Measurements from ENCODE around the gene UBE2S. TPM values are rescaled to one million over a fixed set of nuclear protein-coding genes. Genes with fewer than 3 reads are reported as not detected.
A peak's percentile ranks its signal among the peaks of the same experiment; 100 is the strongest.

Gene UBE2S
- total and polyA plus RNA-seq, 2 donors (not counting 1 experiment from before 2014, with no cell fraction given): 20.6 to 72.7 TPM

DNA sequence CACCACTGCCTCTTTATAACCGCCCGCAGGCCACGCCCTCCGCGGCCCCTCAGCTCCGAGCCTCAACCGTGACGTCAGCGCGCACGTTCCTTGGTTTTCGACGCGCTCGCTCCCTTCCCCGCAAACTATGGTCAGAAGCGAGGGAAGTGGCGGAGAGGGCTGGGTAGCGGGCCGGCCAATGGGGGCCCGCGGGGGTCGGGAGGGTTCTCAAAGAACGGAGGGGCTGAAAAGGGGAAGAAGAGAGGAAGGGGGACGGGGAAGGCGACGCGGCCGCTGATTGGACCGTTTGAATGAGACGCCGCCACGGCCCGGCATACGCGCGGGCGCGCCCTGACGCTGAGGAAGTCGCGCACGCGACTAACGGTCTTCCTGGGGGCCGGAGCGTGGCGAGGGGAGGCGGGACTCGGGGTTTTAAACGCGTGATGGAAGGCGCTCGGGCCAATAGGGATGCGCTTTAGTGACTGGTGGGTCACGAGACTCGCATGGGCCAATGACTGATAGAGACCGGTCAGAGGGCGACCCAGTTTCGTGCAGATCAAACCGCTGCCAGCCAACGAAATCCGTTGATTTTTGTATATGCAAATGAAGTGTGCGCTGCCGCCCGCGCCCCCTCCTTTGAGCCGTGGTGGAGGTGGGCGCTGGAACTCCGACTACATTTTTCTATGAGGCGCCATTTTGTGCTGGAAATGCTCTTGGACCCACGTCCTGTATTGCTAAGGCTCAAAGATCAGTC lies 378 bp upstream of the UBE2S start:
- H3K4me1 Mint-ChIP-seq: peaks cover 32% of the 10 kb centered on the region
- CTCF ChIA-PET: interaction anchor here (0.6 to 1.9 kb wide), 6 partner anchors 8 to 267 kb away, joined by 3 to 6 read pairs (median 4); partner anchors contain the start of gene TMEM238
- Histone ChIP-seq H3K27me3 (replicated peaks in 1 of 4; ENCODE audit: control extremely low read depth in 1 of 4, control insufficient read depth in 3 of 4, insufficient read depth in 4 of 4, low read length in 3 of 4) (no peaks in the 10 kb centered on the region), H2AFZ (ENCODE audit: insufficient read depth, low read depth, low read length, poor library complexity, severe bottlenecking) (peak overlapping the region; percentile 85), H3K4me1 (ENCODE audit: control insufficient read depth in 2 of 2, insufficient read depth in 2 of 2, low read length in 2 of 2) (peaks cover 11 to 25% of the 10 kb centered on the region in 2 donors), H3K9me3 (ENCODE audit: control extremely low read depth in 1 of 3, control insufficient read depth in 2 of 3, insufficient read depth in 1 of 3, low read length in 2 of 3) (peaks cover 0 to 20% (median 3%) of the 10 kb centered on the region in 3 donors), H4K20me1 (ENCODE audit: control insufficient read depth, insufficient read depth, low read length, poor library complexity, severe bottlenecking) (peaks cover 5% of the 10 kb centered on the region), H3K4me2 (replicated peaks; ENCODE audit: low read depth, low read length, poor library complexity, severe bottlenecking) (peak overlapping the region; percentile 90), H3K79me2 (ENCODE audit: control insufficient read depth, insufficient read depth, low read length) (peaks cover 25% of the 10 kb centered on the region), H3K36me3 (replicated peaks in 1 of 2; ENCODE audit: control extremely low read depth in 1 of 2, control insufficient read depth in 1 of 2, extremely low read depth in 1 of 2, insufficient read depth in 2 of 2, low read length in 1 of 2) (peaks cover 0 to 29% of the 10 kb centered on the region in 2 experiments), H3K9ac (ENCODE audit: low read length) (peak overlapping the region; percentile 79), H3K4me3 (ENCODE audit: control extremely low read depth in 1 of 5, extremely low read depth in 1 of 5, insufficient read depth in 1 of 5, low read depth in 2 of 5, low read length in 4 of 5) (peak overlapping the region; percentile 55 to 89 (median 77)), H3K27ac (ENCODE audit: low read length in 2 of 2) (peak overlapping the region; percentile 99 to 100)
- peak overlapping the region; percentile 98 for H3K4me3 Mint-ChIP-seq
- peaks cover 6% of the 10 kb centered on the region for H3K9me3 Mint-ChIP-seq (ENCODE audit: insufficient read depth)
- H3K27ac Mint-ChIP-seq: peak overlapping the region; percentile 99
- POLR2A ChIA-PET: interaction anchor here (0.6 to 2.3 kb wide), 15 partner anchors 15 to 290 kb away, joined by 3 to 21 read pairs (median 7); partner anchors contain the start of genes ISOC2, KMT5C, PPP1R12C and PPP6R1
- DNase-seq (peak; percentile 100), ATAC-seq (ENCODE audit: low read depth) (peak; percentile 83)
- intact Hi-C loops (cut with micrococcal nuclease): loop anchor here (1.0 to 5.0 kb wide), 9 partner anchors 23 to 234 kb away; partner anchors contain the start of genes C19orf85, FIZ1, HSPBP1 and ISOC2
- no peak for TF ChIP-seq EZH2 (IDR thresholded peaks at IDR 0.05; ENCODE audit: borderline replicate concordance, insufficient read depth, low read depth, low read length, poor library complexity, severe bottlenecking)
- TF ChIP-seq, protein P1, sequence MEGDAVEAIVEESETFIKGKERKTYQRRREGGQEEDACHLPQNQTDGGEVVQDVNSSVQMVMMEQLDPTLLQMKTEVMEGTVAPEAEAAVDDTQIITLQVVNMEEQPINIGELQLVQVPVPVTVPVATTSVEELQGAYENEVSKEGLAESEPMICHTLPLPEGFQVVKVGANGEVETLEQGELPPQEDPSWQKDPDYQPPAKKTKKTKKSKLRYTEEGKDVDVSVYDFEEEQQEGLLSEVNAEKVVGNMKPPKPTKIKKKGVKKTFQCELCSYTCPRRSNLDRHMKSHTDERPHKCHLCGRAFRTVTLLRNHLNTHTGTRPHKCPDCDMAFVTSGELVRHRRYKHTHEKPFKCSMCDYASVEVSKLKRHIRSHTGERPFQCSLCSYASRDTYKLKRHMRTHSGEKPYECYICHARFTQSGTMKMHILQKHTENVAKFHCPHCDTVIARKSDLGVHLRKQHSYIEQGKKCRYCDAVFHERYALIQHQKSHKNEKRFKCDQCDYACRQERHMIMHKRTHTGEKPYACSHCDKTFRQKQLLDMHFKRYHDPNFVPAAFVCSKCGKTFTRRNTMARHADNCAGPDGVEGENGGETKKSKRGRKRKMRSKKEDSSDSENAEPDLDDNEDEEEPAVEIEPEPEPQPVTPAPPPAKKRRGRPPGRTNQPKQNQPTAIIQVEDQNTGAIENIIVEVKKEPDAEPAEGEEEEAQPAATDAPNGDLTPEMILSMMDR (IDR thresholded peaks at IDR 0.05): no peak
- no peaks in the 10 kb centered on the region for H3K27me3 Mint-ChIP-seq
- under 1% methylated on average over 69 of the region's 72 CpGs for WGBS (ENCODE audit: insufficient coverage)
